HG03469 (cell line): Measurements from ENCODE around the gene TM7SF2.

Experiments
- ATAC-seq: cut with Tn5 transposase; IDR thresholded peaks from one replicate; pipeline ENCODE4 v1.9.1; 2021; ENCODE audit warnings: mild to moderate bottlenecking, moderate library complexity, moderate number of reproducible peaks; ENCODE audit not compliant: unreplicated experiment

TM7SF2 gene

GRCh38 chr11:65150509-65151299, 39.0 kb downstream of the TM7SF2 start:
- ATAC-seq = no peak

- no peak for ATAC-seq
Measured at GRCh38 chr11:65151331-65151899, 39.7 kb downstream of the TM7SF2 start.

GRCh38 chr11:65152122-65152521, 40.5 kb downstream of the TM7SF2 start:
- no peak for ATAC-seq

GRCh38 chr11:65156256-65156655, 44.6 kb downstream of the TM7SF2 start:
- ATAC-seq = no peak

GRCh38 chr11:65156926-65157325, 45.3 kb downstream of the TM7SF2 start:
- ATAC-seq = no peak

- no peak for ATAC-seq
Measured at GRCh38 chr11:65157336-65157735, 45.7 kb downstream of the TM7SF2 start.

GRCh38 chr11:65159012-65159411, 47.3 kb downstream of the TM7SF2 start:
- ATAC-seq = no peak

- no peak for ATAC-seq
Measured at GRCh38 chr11:65160643-65161042, 49.0 kb downstream of the TM7SF2 start.

- no peak for ATAC-seq
Measured at GRCh38 chr11:65163684-65164083, 52.0 kb downstream of the TM7SF2 start.
